ENCODE measurements around the gene DYNC1H1.

Gene DYNC1H1

GRCh38 chr14:101964297-101965180 lies at the start of gene DYNC1H1:
Gene DYNC1H1 (plus strand): TSS chr14:101964573. CDS start chr14:101964692, 119 bp downstream.
- DNase-seq, result peak; percentile 83

DNA sequence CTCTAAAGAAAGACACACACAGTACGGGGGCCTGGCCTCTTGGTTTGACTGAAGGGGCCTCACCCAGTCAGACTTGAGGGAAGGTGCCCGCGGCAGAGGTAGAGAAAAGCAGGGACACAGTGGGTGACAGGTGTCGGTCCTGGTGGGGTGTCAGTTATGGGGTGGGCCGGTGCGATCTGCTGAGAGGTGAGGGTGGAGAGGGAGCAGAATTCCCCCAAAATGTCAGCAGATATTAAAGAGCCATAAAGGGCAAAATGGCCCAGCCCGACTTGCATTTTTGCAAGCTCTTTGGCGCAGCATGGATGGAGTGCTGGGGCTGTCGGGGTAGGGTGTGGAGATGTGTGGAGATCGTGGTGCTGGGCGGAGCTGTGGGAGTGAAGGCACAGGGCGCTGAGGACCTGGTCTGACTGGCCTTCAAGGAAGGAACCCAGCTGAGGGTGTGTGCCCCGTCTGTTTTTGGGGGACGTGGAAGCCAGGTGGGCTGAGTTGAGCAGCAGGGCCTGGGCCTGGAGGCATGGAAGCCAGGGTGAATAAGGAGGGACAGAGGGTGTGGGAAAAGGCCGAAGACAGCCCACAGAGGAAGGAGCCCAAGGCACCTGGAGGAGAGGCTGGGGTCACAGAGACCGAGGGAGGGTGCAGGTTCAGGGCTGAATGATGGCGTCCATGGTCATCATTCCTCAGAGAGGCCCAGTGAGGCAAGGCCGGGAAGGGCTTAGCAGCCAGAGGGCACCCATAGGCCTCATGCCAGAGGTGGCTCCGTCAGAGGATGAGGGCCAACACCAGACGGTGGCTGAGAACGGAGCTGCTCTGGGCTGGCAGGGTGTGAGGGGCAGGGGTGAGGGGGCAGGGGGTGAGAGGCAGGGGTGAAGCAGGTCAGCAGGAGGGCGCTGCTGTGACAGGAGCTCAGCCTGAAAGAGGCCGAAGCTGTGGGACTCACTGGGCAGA lies 48.2 kb upstream of the DYNC1H1 start:
- DNase-seq, result no peak

GRCh38 chr14:101916816-101917412 lies 47.5 kb upstream of the DYNC1H1 start:
- no peak for DNase-seq

- no peak for DNase-seq
These were observed 46.9 kb upstream of the DYNC1H1 start for GRCh38 chr14:101917413-101918017.

- DNase-seq, result no peak
These were observed 46.0 kb upstream of the DYNC1H1 start for GRCh38 chr14:101918065-101918989.

GRCh38 chr14:101920271-101920670 lies 44.1 kb upstream of the DYNC1H1 start:
- DNase-seq, result no peak

GRCh38 chr14:101922866-101923265 lies 41.5 kb upstream of the DYNC1H1 start:
- DNase-seq, result no peak

DNA sequence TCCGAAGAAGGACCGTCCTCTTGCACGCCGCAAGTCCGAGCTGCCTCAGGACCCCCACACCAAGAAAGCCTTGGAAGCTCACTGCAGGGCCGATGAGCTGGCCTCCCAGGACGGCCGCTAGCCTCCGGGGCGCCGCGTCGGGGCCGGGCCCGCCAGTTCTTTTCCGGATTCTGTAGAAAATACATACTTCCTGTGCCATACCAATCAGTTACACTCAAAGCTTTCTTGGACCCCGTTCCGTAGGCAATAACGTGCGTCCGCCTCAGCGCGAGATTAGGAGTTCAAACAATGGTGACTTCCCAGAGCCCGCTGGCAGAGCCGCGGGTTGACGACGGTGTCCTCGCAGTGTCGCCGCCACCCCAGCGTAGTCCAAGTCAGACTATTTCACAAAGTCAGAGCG lies 39.2 kb upstream of the DYNC1H1 start:
- DNase-seq, result no peak

- no peak for DNase-seq
These were observed 38.3 kb upstream of the DYNC1H1 start for GRCh38 chr14:101926085-101926484.

- no peak for DNase-seq
These were observed 37.8 kb upstream of the DYNC1H1 start for GRCh38 chr14:101926620-101927019.

GRCh38 chr14:101927859-101928258 lies 36.5 kb upstream of the DYNC1H1 start:
- no peak for DNase-seq

DNA sequence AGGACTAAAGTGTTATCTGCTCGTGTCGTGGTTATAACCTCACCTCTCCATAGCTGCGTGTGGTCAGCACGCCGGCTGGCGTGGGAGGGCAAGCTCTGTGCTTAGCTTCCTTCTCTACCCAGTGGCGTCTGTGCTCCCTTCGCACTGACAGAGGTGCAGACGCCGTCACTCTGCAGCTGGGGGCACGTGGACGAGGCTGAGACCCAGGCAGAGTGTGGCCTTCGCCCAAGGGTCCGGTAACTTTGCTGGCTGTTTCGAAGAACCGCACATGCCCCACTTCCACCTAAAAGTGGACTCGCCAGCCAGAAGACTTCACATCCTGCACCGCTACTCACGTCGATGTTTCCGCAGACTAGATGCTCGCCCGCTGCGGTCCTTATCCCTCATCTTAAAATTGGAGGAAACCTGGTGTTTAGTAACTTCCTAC lies 35.9 kb upstream of the DYNC1H1 start:
- no peak for DNase-seq

DNA sequence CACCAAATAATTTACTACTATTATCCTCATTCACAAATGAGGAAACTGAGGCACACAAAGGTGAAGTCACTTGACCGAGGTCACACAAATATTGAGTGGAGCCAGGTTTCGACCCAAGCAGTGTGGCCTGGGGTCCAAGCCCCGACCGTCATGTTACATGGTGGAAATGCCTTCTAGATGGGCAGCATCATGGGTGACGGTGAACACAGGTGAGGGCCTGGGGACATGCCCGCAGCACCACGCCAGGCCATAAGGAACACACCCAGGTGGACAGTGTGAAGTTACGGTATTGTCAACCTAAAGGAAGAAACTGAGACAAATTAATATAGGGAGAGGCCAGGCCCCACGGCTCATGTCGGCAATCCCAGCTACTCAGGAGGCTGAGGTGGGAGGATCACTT lies 35.3 kb upstream of the DYNC1H1 start:
- no peak for DNase-seq

GRCh38 chr14:101929946-101930345 lies 34.4 kb upstream of the DYNC1H1 start:
- DNase-seq, result no peak

DNA sequence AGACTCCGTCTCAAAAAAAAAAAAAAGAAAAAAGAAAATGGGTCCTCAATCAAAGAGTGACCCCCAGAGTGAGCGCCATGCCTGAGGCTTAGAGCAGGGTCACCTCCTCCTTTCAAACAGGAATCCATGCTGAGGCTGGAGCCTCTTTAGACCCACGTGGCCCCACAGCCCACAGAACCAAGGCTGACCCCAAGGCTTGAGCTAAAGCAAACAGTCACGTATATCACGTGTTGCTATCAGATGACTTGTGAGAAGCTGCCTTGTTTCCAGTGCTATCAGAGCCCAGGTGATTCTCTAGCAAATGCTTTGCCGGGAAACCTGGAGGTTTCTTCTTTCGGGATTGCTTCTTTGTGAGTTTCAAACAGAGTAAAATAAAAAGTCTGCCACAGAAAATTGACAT lies 31.7 kb upstream of the DYNC1H1 start:
- DNase-seq, result no peak

- no peak for DNase-seq
These were observed 31.2 kb upstream of the DYNC1H1 start for GRCh38 chr14:101933209-101933608.

DNA sequence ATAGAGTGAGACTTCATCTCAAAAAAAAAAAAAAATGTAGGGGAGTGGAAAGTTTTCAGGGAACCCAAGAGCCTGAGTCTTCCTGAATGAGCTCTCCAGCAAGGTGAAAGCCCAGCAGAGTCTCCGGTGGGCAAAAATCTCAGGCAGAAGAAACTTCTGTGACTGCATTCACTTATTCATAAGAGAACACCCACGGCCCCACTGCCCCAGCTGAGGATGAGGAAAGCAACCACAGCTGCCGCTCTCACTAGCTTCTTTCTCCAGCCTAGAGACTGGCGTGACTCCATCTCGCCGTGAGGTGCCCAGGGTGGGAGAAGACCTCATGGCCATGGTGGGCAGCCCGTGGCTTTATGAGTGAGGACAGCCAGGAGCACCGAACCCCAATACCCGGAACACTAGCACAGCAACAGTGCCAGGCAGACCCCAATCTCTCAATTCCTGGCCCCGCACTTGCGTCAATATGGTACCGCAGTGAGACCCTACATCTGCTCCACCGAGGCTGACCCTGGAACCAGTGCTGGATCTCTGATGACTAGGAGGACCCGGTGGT lies 29.7 kb upstream of the DYNC1H1 start:
- DNase-seq, result no peak

DNA sequence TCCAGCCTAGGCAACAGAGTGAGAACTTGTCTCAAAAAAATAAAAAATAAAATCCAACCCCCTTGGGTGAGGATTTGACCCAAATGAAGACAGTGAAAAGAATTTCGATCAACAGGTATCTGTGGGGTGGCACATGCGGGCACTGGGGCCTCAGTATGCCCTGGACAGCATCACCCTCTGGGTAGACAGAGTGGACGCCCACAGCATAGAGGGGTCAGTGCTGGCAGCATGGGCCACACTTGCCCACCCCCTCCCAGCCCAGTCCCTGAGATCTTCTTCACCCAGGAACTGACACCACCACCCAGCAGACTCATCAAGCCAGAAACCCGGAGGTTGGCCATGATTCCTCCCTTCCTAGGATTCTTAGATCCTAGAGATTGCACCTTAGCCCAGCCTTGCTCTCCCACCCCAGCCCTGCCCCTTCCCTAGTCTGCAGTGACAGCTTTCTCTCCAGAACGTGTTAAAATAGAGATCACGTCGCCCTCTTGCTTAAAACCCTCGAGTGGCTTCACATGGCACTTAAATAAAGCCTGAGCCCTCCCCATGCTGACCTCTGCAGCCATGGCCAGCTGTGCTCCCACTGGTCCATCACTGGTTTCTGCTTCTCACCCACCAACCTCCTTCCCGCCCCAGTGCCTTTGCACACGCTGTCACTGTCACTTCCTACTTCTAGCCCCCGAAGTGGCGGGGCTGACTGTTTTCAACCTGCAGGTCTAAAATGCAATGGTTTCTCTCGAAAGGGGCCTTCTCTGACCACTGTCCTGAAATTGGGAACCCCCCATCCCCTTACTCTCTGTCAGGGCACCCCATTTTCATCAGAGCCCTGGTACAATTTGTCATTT lies 26.2 kb upstream of the DYNC1H1 start:
- no peak for DNase-seq

GRCh38 chr14:101939646-101940170 lies 24.7 kb upstream of the DYNC1H1 start:
- no peak for DNase-seq

DNA sequence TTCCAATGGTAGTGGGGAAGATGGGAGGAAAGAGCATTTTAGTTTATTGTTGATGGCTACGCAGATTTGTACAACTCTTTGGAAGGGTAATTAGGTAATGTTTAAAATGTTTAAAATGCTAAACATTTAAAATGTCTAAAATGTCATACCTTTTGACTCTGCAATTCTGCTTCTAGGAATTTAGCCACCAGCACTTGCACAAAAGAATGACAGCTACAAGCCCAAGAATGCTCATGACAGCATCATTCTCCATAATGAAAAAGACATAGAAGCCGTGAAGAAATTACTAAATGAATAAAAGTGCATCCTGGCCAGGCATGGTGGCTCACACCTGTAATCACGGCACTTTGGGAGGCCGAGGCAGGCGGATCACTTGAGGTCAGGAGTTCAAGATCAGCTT lies 19.9 kb upstream of the DYNC1H1 start:
- no peak for DNase-seq
